Measurements from ENCODE around the gene PCDHGA6.
"Not testable (repeated sequence)": the region's sequence is repeated elsewhere in the genome, so short reads cannot be mapped to it uniquely, and the experiment has no call there.

The PCDHGA6 gene

GRCh38 chr5:141412854-141413539 lies 39.3 kb downstream of the PCDHGA6 start, which contains the start of gene PCDHGA10:
Gene PCDHGA10, plus strand, starts transcription at chr5:141412987. Its CDS starts 189 bp downstream, at chr5:141413176.
- peak; percentile 87 for DNase-seq
- in situ Hi-C loops (cut with MboI; ENCODE audit: low pct_unique_long_range_greater_than_20kb, low sequenced_read_pairs): no loop called here

DNA sequence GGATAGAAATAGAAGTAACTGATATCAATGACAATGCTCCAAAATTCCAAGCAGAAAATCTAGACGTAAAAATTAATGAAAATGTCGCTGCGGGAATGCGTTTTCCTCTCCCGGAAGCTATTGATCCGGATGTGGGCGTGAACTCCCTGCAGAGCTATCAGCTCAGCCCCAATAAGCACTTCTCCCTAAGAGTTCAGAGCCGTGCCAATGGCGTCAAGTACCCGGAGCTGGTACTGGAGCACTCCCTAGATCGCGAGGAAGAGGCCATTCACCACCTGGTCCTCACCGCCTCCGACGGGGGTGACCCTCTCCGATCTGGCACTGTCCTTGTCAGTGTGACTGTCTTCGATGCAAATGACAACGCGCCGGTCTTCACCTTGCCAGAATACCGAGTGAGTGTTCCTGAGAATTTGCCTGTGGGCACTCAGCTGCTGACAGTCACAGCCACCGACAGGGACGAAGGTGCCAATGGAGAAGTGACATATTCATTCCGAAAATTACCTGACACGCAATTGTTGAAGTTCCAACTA lies 39.9 kb downstream of the PCDHGA6 start:
- DNase-seq: no peak
- in situ Hi-C loops (cut with MboI; ENCODE audit: low pct_unique_long_range_greater_than_20kb, low sequenced_read_pairs): no loop called here

- DNase-seq; in situ Hi-C loops (cut with MboI; ENCODE audit: low pct_unique_long_range_greater_than_20kb, low sequenced_read_pairs): not testable (repeated sequence)
Observed at GRCh38 chr5:141414548-141415274, 41.0 kb downstream of the PCDHGA6 start.

DNA sequence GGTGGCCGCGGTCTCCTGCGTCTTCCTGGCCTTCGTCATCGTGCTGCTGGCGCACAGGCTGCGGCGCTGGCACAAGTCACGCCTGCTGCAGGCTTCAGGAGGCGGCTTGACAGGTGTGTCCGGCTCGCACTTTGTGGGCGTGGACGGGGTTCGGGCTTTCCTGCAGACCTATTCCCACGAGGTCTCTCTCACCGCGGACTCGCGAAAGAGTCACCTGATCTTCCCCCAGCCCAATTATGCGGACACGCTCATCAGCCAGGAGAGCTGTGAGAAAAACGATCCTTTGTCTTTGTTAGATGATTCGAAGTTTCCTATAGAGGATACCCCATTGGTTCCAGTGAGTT lies 41.6 kb downstream of the PCDHGA6 start:
- in situ Hi-C loops (cut with MboI; ENCODE audit: low pct_unique_long_range_greater_than_20kb, low sequenced_read_pairs); DNase-seq: not testable (repeated sequence)

GRCh38 chr5:141417494-141418172 lies 43.9 kb downstream of the PCDHGA6 start, which contains the start of gene PCDHGB7:
Gene PCDHGB7, plus strand, starts transcription at chr5:141417677. Its CDS starts 183 bp downstream, at chr5:141417860.
- peak; percentile 13 for DNase-seq
- in situ Hi-C loops (cut with MboI; ENCODE audit: low pct_unique_long_range_greater_than_20kb, low sequenced_read_pairs): not testable (repeated sequence)

DNA sequence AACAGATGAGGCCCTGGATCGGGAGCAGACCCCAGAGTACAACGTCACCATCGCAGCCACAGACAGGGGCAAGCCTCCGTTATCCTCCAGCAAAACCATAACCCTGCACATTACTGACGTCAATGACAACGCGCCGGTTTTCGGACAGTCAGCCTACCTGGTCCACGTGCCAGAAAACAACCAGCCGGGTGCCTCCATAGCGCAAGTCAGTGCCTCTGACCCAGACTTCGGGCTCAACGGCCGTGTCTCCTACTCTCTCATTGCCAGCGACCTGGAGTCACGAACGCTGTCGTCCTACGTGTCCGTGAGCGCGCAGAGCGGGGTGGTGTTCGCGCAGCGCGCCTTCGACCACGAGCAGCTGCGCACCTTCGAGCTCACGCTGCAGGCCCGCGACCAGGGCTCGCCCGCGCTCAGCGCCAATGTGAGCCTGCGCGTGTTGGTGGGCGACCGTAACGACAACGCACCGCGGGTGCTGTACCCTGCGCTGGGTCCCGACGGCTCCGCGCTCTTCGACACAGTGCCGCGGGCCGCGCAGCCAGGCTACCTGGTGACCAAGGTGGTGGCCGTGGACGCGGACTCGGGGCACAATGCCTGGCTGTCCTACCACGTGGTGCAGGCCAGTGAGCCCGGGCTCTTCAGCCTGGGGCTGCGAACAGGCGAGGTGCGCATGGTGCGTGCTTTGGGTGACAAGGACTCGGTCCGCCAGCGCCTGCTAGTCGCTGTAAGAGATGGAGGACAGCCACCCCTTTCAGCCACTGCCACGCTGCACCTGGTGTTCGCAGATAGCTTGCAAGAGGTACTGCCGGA lies 45.6 kb downstream of the PCDHGA6 start:
- no peak for DNase-seq
- in situ Hi-C loops (cut with MboI; ENCODE audit: low pct_unique_long_range_greater_than_20kb, low sequenced_read_pairs): no loop called here

DNA sequence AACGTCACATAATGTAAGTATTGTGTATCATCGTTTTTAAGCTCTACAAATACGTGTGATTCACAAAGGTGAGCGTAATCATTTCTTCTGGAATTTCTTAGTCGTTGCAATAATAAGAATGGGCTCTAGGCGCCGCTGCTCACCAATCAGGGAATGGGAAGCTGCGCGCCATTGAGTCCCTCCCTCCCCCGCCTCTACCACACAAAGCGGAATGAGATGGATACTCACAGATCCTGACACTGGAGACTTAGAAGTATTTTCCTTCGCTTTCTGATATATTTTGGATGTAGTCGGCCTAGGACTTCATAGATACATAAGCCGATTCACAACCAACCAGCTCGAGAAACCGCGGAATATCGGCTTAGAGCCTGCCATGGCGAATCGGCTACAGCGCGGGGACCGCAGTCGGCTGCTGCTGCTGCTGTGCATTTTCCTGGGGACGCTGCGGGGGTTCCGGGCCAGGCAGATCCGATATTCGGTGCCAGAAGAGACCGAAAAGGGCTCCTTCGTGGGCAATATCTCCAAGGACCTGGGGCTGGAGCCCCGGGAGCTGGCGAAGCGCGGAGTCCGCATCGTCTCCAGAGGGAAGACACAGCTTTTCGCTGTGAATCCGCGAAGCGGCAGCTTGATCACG lies 47.3 kb downstream of the PCDHGA6 start, which contains the start of gene PCDHGA11:
Gene PCDHGA11, plus strand, starts transcription at position 197 of the 634 bp plus-strand sequence. Its CDS starts 177 bp downstream, at position 374.
- in situ Hi-C loops (cut with MboI; ENCODE audit: low pct_unique_long_range_greater_than_20kb, low sequenced_read_pairs): no loop called here
- peak; percentile 33 for DNase-seq

DNA sequence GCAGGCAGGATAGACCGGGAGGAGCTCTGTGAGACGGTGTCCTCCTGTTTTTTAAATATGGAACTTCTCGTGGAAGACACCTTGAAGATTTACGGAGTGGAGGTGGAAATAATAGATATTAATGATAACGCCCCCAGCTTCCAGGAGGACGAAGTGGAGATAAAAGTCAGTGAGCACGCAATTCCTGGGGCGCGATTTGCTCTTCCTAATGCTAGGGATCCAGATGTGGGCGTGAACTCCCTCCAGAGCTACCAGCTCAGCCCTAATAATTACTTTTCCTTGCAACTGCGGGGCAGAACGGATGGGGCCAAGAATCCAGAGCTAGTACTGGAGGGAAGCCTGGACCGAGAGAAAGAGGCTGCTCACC lies 47.8 kb downstream of the PCDHGA6 start:
- DNase-seq: no peak
- in situ Hi-C loops (cut with MboI; ENCODE audit: low pct_unique_long_range_greater_than_20kb, low sequenced_read_pairs): no loop called here

- no peak for DNase-seq
- in situ Hi-C loops (cut with MboI; ENCODE audit: low pct_unique_long_range_greater_than_20kb, low sequenced_read_pairs): no loop called here
Observed at GRCh38 chr5:141422742-141423291, 49.1 kb downstream of the PCDHGA6 start.

- in situ Hi-C loops (cut with MboI; ENCODE audit: low pct_unique_long_range_greater_than_20kb, low sequenced_read_pairs): no loop called here
- no peak for DNase-seq
Observed at GRCh38 chr5:141427783-141428426, 54.2 kb downstream of the PCDHGA6 start.

All from KBM-7 (cell line).